GM10248 (cell line): ENCODE measurements around the gene SPPL2A.

Experiments
- CTCF ChIA-PET: fragments of 300-600 bp; sonication (Branson Sonifier 250); formaldehyde crosslinking; extraction: SDS; loops from one replicate; lab custom pipeline; 2021; ENCODE audit warnings: antibody characterized with exemption; lab: Yijun Ruan, JAX
- POLR2A ChIA-PET: fragments of 350-650 bp; sonication (Branson Sonifier 250); formaldehyde crosslinking; extraction: SDS; loops from one replicate; lab custom pipeline; 2020; ENCODE audit warnings: antibody characterized with exemption; lab: Yijun Ruan, JAX
- DNase-seq: peaks from one replicate; pipeline ENCODE4 v3.0.0; 2012; ENCODE audit errors: extremely low spot score
- CTCF ChIP-seq: IDR thresholded peaks from 2 replicates; pipeline ENCODE4 v1.5.1; 2012; ENCODE audit warnings: mild to moderate bottlenecking, low read depth; ENCODE audit errors: extremely low read depth, missing control alignments, control extremely low read depth

The SPPL2A gene

GRCh38 chr15:50753463-50753862, 12.0 kb downstream of the SPPL2A start:
- POLR2A ChIA-PET: no interaction called here
- DNase-seq: no peak
- TF ChIP-seq CTCF: no peak
- CTCF ChIA-PET: interaction anchor here (2.7 kb wide), 1 partner anchor 9 kb away, joined by 6 read pairs; no protein-coding TSS in a partner anchor

GRCh38 chr15:50751394-50751793, 14.1 kb downstream of the SPPL2A start:
- ChIA-PET CTCF (interaction anchor here (1.3 to 2.7 kb wide), 3 partner anchors 9 to 134 kb away, joined by 3 to 11 read pairs (median 3); no protein-coding TSS in a partner anchor), POLR2A (no interaction called here)
- no peak for DNase-seq
- no peak for TF ChIP-seq CTCF

- no peak for DNase-seq
- no peak for TF ChIP-seq CTCF
- ChIA-PET CTCF (interaction anchor here (2.7 kb wide), 1 partner anchor 10 kb away, joined by 11 read pairs; no protein-coding TSS in a partner anchor), POLR2A (no interaction called here)
Observed at GRCh38 chr15:50750227-50750705, 15.2 kb downstream of the SPPL2A start.

- ChIA-PET POLR2A (no interaction called here), CTCF (no interaction called here)
- TF ChIP-seq CTCF: no peak
Observed at GRCh38 chr15:50747523-50747922, 18.0 kb downstream of the SPPL2A start.

GRCh38 chr15:50744601-50745000, 20.9 kb downstream of the SPPL2A start:
- ChIA-PET POLR2A (no interaction called here), CTCF (interaction anchor here (1.1 kb wide), 1 partner anchor 8 kb away, joined by 6 read pairs; no protein-coding TSS in a partner anchor)

More at GRCh38 chr15:50747523-50747922, 18.0 kb downstream of the SPPL2A start:
- DNase-seq: no peak

GRCh38 chr15:50740955-50741354, 24.6 kb downstream of the SPPL2A start:
- no peak for TF ChIP-seq CTCF
- ChIA-PET POLR2A (no interaction called here), CTCF (interaction anchor here (0.9 kb wide), 1 partner anchor 10 kb away, joined by 3 read pairs; no protein-coding TSS in a partner anchor)
- no peak for DNase-seq

More at GRCh38 chr15:50744601-50745000, 20.9 kb downstream of the SPPL2A start:
- no peak for TF ChIP-seq CTCF
- no peak for DNase-seq
